NCI-H345 (cell line): ENCODE measurements around the gene VPS39.

Experiments used
- DNase-seq: peaks from one replicate; lab custom pipeline; 2025; lab: John Stamatoyannopoulos, UW

Gene VPS39

DNA sequence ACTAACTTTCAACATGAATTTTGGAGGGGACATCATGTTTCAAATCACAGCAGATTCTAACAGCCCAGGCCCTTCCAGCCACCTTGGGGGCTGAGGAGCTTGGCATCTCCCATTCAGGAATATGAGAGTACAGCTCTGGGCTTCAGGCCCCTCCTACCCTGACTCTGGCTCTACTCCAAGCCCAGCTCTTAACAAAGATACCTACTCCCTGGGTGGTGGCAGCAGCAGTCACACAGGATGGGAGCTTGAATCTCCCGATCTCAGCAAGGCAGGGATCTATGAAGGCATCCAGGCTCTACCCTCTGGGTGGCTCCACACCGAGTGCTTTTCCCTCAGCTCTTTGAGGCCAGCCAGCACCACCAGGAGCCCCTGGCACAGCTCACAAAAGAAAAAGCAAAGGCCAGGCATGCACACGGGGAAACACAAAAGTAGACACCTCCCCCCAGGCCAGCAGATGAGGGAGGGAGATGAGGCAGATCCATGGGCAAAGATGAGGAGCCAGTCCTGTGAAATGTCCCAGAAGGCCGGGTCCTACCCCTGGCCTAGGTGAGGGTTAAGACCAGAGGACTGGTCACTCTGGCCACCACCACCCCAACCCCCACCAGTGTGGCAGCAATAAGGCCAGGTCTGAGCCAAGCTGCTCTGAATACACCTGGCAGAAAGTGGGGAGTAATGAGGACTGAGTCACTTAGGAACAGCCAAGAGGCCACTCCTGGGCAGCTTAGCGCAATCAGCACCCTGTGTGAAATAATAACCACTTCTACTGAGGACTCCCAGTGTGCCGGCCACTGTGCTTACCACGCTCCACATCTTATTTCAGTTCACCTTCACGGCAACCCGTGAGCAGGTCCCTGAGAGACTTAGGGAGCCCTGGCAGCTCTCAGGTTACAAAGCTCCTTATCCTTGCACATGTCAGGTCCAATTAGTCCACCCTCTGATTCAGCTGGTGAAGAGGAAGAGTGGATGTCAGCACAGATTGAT is 76.0 kb downstream of the VPS39 start:
- DNase-seq = peak; percentile 83

- no peak for DNase-seq
Measured at GRCh38 chr15:42131006-42131405, 77.1 kb downstream of the VPS39 start.

DNA sequence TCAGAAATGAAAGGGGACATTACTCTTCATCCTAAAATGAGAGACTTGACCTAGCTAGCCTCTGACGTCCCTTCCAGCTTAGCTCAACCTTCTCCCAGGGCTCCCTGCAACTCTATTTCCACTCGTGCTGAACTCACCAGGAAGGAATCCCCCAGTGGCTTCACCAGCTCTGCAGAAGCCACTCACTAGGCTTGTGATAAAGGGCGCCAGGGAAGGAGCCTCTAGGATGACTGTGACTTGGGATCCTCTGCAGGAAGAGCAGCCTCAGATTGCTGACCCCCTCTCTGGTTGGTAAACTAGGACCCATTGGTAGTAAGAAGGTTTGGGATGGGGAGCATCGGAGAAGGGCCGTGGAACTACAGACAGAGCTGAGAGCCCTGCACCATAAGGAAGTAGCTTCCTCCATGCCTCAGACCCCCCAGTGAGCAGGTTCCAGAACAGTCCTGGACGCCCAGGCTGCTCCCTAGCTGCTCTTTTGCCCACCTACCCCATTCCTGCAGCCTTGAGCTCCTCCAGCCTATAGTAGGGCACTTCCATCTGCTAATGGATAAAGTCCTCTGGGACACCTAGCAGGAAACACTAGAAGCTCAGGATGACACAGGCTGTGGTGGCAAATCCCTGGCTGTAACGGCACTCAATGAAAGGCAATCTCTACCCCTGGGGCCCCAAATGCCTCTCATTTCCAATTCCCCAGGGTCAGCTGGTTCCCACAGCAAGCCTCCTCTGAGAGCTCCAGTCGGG is 77.7 kb downstream of the VPS39 start:
- no peak for DNase-seq

GRCh38 chr15:42129364-42129763 is 78.7 kb downstream of the VPS39 start:
- DNase-seq = no peak

GRCh38 chr15:42128476-42128875 is 79.6 kb downstream of the VPS39 start:
- no peak for DNase-seq

- DNase-seq = no peak
Measured at GRCh38 chr15:42123546-42123945, 84.6 kb downstream of the VPS39 start.

DNA sequence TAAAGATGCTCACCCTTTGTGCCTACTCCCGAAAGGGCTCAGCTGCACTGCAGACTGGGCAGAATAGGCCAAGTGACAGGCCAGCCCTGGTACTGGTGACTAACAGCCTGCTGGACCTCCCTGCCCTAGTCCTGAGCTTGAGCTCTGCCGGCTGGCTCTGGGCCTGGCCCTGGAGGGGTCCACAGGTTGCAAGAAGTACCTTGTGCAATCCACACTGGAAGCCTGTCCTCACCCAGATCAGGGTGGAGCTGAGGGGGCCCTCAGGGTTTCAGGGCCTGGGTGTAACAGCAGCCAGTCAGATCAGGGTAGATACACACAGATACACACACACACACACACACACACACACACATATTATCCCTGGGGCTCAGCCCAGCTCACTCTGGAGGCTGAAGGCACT is 86.4 kb downstream of the VPS39 start:
- no peak for DNase-seq

GRCh38 chr15:42121021-42121420 is 87.1 kb downstream of the VPS39 start:
- no peak for DNase-seq

DNA sequence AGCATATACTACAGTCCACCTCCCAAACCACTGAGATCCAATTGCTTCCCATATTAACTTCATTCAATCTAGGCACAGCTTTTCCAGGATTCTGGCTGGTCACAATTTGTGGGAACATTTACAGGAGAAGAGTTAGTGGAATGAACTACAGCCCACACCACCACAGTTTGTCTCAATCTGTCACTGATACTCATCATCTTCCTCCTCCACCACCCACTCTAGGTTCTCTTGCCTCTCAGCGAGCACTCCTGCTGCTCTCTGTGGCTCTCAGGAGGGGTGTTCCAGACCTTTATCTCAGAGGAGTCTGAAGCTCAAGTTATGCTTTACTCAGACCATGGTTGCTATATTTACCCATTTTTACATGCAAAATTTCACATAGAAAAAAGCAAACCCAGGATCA is 87.8 kb downstream of the VPS39 start:
- no peak for DNase-seq

DNA sequence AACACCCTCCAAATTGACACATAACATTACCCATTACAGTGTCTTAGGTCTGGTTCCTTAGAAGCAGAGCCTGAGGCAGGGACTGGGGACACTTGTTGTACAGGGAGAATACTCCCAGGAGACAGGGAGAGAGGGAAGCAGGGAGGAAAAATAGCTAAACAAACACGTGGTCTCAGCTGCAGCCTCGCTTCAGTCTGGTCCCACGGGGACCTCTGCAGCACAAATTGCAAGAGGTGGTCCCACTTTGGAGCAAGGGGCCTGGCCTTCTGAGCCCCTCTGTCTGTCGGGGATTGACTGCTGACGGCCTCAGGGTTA is 88.7 kb downstream of the VPS39 start:
- no peak for DNase-seq

DNA sequence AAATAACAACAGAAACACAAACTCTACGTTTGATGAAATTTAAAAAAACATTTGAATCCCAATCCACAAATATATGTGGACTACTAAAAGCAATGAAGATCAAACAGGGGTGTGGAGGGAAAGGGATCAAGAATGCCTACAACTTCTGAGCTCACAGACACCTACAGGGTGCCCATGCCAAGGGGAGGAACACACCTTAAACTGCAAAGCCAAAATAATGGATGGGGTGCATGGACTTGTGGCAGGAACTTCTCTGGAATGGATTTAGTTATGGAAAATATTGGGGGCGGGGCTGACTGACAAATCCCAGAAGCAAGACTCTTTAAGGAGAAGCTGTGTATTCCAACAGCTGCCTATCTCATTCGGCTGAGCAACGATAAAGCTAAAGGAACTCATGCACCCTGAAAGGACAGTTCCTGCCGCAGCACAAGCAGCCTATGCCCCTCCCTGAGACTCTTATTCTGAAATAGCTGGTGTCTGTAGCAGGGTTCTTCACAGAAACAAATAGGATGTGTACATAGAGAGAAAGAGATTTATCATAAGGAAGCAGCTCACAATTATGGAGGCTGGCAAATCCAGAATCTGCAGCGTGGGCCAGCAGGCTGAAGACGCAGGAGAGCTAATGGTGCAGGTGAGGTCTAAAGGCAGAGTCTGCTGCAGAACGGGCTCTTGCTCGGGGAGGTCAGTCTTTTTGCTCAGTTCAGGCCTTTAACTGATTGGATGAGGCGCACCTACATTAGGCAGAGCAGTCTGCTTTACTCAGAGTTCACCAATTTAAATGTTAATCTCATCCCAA is 89.3 kb downstream of the VPS39 start:
- DNase-seq = peak; percentile 39

GRCh38 chr15:42111924-42112323 is 96.2 kb downstream of the VPS39 start:
- DNase-seq = no peak

GRCh38 chr15:42110367-42110766 is 97.7 kb downstream of the VPS39 start:
- no peak for DNase-seq

- no peak for DNase-seq
Measured at GRCh38 chr15:42108806-42109205, 99.3 kb downstream of the VPS39 start.
